Epithelial cell of proximal tubule (primary cell): ENCODE measurements around the gene BCAN. TPM values are rescaled to one million over a fixed set of nuclear protein-coding genes. Genes with fewer than 3 reads are reported as not detected.

Experiments used
- DNase-seq: peaks from one replicate; pipeline ENCODE4 v3.0.0-alpha.2; 2011; ENCODE audit warnings: low read depth
- H3K4me3 ChIP-seq: 2 replicates; pipeline ENCODE4 v1.5.1; 2011; ENCODE audit warnings: low read depth, mild to moderate bottlenecking, low read length
- total RNA-seq: library from RNA; depleted of rRNA; stranded (reverse); fragments of >200 nt; gene quantifications from 2 replicates; pipeline ENCODE4 v1.2.3, GENCODE V29; 2015
- TF ChIP-seq, protein P1 (sequence below): conservative IDR thresholded peaks from 2 replicates; pipeline ENCODE4 v1.5.1; 2012; ENCODE audit warnings: low read depth, mild to moderate bottlenecking, low read length

BCAN gene
- total RNA-seq, 1 donor from 2014 or later, result not detected

DNA sequence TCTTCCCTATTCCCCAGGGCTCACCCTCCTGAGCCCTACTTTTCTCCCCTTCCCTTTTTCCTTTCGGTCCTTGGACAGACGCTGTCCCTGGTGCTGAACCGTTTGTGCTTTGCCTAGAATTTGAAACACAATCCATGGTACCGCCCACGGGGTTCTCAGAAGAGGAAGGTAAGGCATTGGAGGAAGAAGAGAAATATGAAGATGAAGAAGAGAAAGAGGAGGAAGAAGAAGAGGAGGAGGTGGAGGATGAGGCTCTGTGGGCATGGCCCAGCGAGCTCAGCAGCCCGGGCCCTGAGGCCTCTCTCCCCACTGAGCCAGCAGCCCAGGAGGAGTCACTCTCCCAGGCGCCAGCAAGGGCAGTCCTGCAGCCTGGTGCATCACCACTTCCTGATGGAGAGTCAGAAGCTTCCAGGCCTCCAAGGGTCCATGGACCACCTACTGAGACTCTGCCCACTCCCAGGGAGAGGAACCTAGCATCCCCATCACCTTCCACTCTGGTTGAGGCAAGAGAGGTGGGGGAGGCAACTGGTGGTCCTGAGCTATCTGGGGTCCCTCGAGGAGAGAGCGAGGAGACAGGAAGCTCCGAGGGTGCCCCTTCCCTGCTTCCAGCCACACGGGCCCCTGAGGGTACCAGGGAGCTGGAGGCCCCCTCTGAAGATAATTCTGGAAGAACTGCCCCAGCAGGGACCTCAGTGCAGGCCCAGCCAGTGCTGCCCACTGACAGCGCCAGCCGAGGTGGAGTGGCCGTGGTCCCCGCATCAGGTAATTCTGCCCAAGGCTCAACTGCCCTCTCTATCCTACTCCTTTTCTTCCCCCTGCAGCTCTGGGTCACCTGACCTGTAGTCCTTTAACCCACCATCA, 10.4 kb downstream of the BCAN start:
- no peak overlapping the region for H3K4me3 ChIP-seq
- TF ChIP-seq, protein P1, sequence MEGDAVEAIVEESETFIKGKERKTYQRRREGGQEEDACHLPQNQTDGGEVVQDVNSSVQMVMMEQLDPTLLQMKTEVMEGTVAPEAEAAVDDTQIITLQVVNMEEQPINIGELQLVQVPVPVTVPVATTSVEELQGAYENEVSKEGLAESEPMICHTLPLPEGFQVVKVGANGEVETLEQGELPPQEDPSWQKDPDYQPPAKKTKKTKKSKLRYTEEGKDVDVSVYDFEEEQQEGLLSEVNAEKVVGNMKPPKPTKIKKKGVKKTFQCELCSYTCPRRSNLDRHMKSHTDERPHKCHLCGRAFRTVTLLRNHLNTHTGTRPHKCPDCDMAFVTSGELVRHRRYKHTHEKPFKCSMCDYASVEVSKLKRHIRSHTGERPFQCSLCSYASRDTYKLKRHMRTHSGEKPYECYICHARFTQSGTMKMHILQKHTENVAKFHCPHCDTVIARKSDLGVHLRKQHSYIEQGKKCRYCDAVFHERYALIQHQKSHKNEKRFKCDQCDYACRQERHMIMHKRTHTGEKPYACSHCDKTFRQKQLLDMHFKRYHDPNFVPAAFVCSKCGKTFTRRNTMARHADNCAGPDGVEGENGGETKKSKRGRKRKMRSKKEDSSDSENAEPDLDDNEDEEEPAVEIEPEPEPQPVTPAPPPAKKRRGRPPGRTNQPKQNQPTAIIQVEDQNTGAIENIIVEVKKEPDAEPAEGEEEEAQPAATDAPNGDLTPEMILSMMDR, result no peak
- no peak for DNase-seq

DNA sequence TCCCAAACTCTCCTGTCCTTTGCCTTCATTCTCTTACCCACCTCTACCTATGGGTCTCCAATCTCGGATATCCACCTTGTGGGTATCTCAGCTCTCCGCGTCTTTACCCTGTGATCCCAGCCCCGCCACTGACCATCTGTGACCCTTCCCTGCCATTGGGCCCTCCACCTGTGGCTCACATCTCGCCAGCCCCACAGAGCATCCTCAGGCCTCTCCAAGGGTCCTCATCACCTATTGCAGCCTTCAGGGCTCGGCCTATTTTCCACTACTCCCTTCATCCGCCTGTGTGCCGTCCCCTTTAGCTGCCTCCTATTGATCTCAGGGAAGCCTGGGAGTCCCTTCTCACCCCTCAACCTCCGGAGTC, 11.1 kb downstream of the BCAN start:
- H3K4me3 ChIP-seq, result no peak overlapping the region
- no peak for DNase-seq
- TF ChIP-seq, protein P1, result no peak

DNA sequence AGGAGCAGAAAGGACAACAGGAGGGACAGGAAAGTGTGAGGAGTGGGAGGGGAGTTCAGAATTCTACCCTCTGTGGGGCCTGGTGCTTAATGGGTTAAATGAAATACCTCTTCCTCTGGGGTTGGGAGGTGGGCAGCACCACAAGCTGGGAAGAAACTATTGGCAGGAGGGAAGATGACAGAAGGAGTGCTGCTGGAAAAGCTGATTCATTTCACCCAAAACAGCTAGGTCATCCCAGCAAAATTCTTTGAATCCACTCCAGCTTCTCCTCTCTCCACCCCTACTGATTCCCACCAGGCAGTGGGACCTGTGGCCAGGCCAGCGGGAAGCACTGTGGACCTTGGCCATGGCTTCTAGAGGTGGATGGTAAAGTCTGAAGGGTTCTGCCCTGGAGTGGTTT, 12.8 kb downstream of the BCAN start:
- no peak for DNase-seq
- TF ChIP-seq, protein P1, result no peak

DNA sequence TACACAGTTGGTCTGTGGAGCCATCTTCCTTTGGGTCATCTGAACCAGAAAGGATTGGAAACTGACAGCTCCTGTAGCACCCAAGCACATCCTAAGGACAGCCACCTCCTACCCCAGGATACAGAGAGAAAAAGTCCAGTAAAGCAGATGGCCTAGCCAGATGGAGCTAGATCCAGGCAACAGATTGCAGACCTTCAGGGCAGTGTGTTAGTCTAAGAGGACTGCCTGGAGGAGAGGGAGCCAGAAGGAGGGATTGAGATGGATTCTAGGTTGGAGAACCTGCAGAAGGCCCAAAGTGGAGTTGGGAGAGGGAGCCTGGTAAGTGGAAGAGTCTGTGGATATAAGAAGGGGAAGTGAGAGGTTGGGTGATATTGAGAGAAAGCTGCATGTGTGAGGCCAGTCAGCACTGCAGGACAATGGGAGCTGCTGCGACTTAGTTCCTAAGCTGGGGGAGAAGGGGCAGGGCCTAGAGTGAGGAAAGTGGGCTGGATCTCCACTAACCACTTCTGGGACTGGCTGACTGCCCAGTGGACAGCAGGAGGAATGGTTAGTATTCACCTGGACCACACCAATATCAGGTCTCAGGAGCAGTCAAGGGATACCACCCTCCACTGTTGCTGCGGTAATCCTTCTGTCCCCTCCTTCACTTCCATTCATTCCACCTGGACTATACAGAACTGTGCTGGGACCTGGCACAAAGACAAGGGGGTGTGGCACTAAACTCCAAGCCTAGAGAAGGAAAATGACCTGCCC, 13.4 kb downstream of the BCAN start:
- no peak overlapping the region for H3K4me3 ChIP-seq
- TF ChIP-seq, protein P1, result no peak
- DNase-seq, result no peak

More for the DNA sequence above, 12.8 kb downstream of the BCAN start:
- no peak overlapping the region for H3K4me3 ChIP-seq

DNA sequence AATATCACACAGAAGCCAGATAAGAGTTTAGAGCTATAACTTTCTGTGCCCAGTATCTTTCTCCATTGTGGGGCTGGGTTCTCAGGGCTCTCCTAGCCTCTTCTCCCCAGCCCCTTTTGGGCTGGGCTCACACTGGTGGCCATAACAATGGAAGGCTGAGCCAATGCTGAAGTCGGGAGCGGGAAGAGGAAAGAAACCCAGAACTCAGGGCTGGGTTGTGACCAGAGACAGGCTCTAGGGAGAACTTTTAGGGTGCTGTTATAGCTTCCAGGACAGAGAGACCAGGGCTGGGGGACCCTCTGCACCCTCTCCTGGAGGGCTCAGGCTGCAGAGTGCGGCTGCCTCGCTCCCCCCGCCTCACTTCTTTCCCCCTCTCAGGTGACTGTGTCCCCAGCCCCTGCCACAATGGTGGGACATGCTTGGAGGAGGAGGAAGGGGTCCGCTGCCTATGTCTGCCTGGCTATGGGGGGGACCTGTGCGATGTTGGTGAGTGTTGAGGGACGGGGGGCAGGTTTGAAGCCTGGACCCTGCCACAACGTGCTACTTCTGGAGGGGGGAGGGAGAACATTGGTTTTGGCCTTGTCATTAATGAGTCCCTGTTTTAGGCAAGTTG, 14.1 kb downstream of the BCAN start:
- no peak overlapping the region for H3K4me3 ChIP-seq
- TF ChIP-seq, protein P1, result no peak
- DNase-seq, result no peak

DNA sequence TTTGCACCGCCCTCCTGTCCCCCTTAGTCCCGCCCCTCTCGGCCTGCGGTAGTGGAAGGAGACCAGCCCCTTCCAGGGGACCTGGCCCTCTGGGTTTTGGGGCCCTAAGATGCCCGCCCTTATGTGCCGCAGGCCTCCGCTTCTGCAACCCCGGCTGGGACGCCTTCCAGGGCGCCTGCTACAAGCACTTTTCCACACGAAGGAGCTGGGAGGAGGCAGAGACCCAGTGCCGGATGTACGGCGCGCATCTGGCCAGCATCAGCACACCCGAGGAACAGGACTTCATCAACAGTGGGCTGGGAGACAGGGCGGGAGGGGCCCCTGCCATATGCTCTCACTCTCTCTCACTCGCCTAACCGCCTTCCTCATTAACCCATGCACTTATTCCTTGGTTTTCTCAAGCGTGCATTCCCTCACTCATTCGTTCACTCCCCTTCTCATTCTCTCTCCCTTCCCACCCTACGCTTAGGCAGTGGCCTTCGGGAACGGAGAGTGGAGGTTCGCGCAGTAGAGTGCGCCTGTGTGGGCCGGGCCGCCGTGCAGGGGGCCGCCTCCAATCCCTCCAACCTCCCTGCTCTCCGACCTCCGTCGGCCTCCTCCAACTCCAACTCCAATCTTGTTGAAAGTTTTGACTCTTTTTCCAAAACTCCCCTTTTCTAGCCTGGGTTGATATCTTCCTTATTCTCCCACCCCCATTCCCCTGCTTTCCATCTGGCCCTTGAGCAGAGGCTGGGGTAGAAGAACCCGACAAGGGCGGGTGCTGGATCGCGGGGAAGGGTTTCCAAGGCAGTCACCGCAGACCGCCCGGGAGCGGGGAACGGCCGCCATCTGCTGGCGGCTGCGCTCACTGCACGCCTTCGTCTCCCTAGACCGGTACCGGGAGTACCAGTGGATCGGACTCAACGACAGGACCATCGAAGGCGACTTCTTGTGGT, 15.2 kb downstream of the BCAN start:
- H3K4me3 ChIP-seq, result peak overlapping the region; percentile 20
- DNase-seq, result no peak
- TF ChIP-seq, protein P1, result peak; percentile 89
